Measurements from ENCODE around the gene IFITM5.
"Not testable (repeated sequence)": the region's sequence is repeated elsewhere in the genome, so short reads cannot be mapped to it uniquely, and the experiment has no call there.

Gene IFITM5

DNA sequence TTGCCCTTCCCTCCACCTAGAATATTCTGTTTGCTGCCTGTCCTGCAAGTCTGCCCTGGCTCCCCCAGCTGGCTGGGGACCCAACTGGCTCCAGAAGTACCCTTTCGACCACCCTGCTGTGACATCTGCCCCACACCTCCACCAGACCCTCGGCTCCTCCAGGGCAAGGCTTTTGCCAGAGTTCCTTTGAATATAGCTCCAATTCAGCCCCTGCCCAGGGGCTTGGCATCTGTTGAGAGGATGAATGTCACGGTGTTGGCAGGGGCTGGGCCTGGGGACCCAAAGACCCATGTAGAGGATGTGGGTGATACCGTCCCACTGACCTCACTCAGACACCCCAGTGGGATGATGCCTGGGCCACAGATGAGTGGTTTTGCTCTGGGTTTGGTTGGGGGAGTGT is 17.2 kb downstream of the IFITM5 start:
- no peak for DNase-seq

DNA sequence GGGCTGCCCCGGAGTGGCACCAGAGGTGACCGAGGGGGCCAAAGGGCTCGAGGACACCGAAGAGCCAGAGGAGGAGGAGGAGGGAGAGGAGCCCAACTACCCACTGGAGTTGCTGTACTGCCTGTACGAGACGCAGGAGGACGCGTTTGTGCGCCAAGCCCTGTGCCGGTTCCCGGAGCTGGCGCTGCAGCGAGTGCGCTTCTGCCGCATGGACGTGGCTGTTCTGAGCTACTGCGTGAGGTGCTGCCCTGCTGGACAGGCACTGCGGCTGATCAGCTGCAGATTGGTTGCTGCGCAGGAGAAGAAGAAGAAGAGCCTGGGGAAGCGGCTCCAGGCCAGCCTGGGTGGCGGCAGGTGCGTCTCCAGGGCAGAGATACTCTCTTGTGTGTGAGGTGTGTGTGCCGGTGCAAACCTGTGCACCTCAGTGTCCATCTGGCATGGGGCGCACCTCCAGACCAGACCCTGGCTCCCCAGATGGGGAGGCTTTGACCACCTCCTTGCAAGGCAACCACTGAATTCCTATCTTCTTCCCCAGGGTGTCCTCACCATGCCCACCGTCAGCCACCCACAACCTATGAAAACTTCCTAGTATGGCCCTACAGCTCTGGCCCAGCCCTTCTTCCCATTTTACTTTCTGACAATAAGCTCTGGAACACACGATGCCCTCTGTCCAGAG is 17.7 kb downstream of the IFITM5 start:
- no peak for DNase-seq

DNA sequence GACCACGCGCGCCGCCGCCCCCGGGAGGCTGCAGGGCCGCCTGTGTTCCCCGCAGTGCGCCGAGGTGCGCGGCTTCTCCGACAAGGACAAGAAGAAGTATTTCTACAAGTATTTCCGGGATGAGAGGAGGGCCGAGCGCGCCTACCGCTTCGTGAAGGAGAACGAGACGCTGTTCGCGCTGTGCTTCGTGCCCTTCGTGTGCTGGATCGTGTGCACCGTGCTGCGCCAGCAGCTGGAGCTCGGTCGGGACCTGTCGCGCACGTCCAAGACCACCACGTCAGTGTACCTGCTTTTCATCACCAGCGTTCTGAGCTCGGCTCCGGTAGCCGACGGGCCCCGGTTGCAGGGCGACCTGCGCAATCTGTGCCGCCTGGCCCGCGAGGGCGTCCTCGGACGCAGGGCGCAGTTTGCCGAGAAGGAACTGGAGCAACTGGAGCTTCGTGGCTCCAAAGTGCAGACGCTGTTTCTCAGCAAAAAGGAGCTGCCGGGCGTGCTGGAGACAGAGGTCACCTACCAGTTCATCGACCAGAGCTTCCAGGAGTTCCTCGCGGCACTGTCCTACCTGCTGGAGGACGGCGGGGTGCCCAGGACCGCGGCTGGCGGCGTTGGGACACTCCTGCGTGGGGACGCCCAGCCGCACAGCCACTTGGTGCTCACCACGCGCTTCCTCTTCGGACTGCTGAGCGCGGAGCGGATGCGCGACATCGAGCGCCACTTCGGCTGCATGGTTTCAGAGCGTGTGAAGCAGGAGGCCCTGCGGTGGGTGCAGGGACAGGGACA is 18.4 kb downstream of the IFITM5 start:
- no peak for DNase-seq

DNA sequence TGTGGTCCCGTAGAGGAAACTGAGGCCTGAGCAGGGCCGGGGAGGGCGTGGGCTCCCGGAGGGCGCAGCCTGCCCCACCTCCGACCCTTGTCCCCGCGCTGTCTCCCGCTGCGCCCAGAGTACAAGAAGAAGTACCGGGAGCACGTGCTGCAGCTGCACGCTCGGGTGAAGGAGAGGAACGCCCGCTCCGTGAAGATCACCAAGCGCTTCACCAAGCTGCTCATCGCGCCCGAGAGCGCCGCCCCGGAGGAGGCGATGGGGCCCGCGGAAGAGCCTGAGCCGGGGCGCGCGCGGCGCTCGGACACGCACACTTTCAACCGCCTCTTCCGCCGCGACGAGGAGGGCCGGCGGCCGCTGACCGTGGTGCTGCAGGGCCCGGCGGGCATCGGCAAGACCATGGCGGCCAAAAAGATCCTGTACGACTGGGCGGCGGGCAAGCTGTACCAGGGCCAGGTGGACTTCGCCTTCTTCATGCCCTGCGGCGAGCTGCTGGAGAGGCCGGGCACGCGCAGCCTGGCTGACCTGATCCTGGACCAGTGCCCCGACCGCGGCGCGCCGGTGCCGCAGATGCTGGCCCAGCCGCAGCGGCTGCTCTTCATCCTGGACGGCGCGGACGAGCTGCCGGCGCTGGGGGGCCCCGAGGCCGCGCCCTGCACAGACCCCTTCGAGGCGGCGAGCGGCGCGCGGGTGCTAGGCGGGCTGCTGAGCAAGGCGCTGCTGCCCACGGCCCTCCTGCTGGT is 19.2 kb downstream of the IFITM5 start:
- peak; percentile 56 for DNase-seq

DNA sequence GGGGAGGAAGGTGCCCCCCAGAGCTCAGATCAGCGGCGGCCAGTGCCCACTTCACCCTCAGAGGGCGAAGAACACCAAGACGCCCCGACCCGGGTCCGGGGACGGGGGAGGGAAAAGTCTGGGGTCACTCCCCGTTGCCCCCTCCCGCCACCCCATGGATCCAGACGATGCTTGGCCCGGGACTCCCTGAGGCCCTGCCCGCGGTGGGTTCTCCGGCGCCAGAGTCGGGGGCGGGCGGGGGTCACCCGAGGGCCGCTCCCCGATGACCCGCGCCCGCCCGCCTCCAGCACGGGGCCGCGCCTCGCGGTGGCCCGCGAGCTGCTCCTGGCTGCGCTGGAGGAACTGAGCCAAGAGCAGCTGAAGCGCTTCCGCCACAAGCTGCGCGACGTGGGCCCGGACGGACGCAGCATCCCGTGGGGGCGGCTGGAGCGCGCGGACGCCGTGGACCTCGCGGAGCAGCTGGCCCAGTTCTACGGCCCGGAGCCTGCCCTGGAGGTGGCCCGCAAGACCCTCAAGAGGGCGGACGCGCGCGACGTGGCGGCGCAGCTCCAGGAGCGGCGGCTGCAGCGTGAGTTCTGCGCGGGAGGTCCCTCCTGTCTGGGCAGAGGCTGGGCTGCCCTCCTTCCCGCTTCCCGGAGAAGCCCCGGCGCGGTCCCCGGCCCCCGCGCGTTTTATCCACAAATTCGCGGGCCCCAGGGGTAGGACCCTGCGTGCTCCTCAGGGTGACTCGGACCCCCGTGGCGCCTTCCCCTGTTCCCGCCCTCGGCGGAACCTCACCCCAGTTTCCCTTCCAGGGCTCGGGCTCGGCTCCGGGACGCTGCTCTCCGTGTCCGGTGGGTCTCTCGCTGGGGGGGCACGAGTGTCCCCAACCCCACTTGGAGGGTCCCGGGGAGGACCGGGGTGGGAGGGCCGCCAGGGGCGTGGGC is 20.0 kb downstream of the IFITM5 start:
- DNase-seq = no peak

DNA sequence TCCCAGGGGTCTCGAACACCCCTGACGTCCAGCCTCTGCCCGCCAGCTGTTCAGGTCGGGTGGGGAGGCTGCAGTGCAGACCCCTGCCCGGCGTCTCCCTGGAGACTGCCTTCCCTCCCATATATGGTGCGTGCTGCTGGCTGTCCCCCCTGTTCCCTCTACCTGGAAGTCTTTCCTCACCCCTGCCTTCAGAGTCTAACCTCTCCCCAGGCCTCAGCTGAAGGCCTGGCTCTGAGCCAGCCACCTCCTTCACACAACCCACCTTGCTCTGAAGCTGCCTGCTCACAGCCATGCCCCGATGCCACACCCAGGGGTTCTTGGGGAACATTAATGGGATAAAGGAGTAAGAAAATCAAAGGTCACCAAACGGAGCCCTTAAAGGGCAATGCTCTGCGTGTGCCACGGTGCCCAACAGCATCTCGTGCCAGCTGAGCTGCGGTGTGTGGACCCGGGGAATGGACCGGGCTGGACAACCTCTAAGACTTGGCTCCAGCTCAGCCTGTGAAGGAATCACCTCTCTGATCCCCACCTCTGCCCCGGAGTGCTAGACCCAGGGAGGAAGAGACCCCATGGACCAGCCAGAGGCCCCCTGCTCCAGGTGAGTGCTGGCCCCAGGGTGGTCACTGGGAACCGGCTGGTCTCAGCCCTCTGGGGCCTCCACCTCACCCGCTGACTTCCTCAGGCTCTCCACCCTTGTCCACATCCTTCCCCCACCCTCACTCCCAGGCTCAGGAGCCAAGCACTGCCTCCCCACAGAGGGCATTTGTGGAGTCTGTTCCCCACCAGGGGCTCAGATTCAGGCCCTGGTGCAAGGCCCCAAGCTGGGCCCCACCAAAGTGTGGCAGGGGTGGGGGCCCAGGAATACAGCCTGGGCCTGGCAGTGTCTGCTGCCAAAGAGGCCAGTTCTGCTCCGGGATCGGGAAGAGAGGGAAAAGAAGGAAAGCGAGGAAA is 21.1 kb downstream of the IFITM5 start, which contains the start of gene NLRP6:
Gene NLRP6 (plus strand): TSS at position 407 of the 951 bp plus-strand sequence. CDS start 163 bp downstream, at position 570.
- DNase-seq = no peak

DNA sequence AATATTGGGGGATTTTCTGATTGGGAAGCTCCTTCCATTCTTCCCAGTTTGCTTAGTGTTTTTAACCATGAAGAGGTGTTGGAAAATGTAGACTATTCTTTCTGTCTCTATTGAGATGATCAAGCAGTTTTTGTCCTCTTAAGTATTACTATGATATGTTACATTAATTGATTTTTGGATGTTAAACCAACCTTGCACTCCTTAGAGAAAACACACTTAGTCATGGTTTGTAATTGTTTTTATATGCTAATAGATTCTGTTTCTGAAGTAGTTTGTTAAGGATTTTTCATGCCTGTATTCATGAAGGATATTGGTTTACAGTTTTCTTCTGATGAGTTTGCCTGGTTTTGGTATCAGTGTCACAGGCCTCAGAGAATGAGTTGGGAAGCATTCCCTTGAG is 23.1 kb downstream of the IFITM5 start:
- no peak for DNase-seq

DNA sequence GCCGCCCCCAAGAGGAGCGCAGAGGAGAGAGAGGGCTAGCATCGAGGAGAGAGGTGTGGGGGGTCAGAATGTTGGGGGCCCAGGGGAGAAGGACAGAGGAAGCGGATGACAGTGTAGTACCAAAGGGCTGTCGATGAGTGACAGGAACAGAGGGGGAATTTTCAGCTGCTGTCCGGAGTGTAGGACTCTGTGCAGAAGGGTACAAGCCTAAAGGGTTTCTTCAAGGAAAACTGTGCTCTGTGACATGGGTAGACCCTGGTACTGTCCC is 26.5 kb downstream of the IFITM5 start:
- no peak for DNase-seq

DNA sequence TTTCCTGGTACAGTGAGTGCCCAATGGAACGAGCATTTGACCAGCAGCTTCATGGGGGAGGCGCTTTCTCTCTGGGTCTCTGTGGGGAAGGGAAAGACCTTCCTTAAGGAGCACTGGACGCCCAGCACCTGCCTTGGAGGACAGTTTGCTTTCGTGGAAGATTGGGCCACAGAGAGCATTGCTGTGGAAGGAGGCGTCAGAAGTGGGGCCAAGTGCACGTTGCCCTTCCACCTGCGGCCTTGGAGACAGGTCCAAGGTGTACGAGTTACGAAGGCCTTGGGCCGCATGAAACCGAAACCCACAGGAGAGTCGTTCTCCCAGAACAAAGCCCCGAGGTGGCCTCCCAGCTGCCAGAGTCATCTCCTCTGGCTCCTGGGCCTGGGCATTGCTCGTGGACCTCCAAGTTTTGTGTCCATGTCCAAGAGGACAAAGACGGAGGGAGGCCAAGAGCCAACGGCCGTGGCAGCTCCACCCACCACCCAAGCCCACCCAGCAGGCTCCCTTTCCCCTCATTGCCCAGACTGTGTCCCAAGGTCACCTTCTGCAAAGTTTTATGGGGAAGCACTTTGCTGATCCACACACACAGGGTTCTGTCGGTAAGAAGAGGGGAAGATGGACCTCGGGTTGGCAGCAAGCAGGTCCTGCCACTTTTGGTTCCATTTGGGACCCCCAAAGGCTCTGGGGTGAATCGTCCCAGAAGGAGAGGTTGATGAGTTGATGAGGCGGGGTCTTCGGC is 27.0 kb downstream of the IFITM5 start:
- DNase-seq = no peak

DNA sequence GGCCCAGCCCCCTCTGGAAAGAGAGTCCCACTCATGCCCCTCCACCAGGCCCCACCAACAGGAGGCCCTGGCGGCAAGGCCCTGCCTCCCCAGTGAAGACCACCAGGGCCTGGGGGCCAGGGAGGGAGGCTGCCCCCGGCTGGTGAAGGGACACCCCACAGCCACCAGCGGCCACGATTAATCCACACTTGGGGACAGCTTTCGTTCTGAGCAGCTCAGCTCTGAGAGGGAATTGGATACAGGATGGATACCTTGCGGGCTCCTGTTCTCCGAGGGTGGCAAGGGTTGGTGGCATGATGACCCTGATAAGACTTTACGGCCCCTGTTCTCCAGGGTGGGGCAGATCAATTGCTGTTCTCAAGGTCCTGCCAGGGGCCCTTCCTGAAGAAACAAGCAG is 28.0 kb downstream of the IFITM5 start:
- DNase-seq = no peak

DNA sequence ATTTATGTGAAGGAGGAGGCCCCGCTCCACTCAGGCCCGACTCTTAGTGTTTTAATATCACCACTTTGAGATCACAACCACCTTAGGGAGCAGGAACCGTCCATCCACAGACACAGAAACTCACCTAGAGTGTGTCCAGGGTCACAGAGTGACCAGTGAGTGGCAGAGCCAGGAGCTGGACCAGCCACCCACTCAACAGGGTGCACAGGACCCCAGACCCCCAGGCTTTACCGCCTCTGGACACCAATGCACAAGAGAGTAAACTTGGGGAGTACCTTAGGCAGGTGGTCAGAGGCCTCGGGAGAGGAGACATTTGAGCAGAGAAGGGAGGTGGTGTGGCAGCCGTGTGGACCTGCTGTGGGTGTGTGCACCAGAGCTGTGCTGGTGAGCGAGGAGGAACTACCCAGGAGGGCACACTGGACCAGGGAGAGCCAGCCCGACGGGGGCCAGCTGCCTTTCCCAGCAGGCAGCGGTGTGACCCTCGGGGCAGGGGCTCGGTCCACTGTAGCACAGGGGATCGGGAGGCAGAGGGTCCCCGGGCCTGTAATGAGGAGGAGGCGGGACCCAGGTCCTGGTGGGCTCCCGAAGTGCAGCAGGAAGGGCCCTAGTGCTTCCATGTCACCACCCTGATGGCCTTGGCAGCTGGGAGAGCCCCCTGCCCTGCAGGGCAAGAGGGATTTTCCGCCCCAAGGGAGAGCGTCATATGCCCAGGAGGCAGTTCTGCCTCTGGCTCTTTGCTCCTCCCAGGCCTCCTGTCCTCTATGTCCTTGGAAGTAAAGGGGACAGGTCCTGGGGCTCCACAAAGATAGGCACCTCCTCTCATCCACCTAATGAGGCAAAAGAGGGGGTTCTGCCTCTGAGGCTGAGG is 28.6 kb downstream of the IFITM5 start:
- DNase-seq = no peak

DNA sequence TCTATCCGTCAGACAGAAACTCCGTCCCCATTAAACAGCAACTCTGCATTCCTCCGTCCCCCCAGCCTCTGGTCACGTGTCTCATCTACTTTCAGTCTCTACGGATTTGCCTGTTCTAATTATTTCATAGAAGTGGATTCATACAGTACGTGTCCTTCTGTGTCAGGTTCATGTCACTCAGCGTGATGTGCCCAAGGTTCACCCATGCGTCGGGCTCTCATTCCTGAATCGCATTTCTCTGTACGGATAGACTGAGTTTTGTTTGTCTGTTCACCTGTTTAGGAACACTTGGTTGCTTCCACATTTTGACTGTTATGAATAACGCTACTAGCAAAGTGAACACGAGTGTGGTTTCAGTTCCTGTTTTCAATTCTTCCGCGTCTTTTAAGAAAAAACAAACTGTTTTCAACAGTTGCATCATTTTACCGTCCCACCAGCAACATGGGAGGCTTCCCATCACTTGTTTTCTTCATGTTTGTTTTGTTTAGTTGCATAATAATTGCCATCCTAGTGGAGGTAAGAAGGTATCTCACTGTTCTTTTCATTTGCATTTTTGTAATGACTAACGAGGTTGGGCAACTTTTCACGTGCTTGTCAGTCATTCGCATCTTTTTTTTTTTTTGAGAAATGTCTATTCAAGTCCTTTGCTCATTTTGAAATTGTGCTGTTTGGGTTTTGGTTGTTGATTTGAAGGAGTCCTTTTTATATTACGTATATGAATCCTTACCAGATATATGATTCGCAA is 30.0 kb downstream of the IFITM5 start:
- peak; percentile 73 for DNase-seq

DNA sequence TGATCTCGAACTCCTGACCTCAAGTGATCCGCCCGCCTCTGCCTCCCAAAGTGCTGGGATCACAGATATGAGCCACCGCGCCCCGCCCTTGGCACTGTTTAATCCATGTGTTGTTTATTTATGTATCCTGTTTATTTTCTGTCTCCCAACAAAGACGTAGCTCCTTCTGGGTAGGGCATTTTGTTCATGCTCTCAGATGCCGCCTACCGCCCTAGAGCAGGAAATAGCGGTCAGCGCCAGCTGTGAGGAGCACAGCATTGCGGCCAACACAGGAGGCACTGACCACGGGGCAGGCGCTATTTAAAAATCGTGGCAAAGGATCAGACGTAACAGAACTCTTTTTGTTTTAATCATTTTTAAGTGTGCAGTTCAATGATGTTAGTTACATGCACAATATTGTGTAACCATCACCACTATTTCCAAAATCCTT is 30.6 kb downstream of the IFITM5 start:
- DNase-seq = not testable (repeated sequence)

DNA sequence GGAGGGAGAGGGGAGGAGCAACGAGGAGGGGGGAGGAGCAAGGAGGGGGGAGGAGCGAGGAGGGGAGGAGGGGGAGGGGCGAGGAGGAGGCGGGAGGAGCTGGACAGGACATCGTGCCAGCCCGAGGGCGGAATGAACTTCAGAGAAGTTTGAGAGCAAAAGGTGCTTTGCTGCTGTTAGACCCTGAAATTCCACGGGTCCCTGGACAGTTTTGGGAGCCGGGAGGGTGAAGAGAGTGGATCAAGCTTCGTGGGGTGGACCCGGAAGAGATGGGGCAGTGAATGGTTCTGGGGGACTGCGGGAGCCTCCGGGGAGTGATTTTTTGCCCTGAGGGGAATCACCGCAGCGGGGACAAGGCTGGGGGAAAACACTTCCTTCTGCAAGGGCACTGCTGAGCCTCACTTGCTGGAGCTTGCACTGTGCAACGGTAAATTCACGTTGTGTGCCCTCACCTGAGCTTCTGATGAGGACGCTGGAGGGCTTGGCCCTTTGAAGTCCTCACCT is 31.8 kb downstream of the IFITM5 start:
- peak; percentile 63 for DNase-seq

DNA sequence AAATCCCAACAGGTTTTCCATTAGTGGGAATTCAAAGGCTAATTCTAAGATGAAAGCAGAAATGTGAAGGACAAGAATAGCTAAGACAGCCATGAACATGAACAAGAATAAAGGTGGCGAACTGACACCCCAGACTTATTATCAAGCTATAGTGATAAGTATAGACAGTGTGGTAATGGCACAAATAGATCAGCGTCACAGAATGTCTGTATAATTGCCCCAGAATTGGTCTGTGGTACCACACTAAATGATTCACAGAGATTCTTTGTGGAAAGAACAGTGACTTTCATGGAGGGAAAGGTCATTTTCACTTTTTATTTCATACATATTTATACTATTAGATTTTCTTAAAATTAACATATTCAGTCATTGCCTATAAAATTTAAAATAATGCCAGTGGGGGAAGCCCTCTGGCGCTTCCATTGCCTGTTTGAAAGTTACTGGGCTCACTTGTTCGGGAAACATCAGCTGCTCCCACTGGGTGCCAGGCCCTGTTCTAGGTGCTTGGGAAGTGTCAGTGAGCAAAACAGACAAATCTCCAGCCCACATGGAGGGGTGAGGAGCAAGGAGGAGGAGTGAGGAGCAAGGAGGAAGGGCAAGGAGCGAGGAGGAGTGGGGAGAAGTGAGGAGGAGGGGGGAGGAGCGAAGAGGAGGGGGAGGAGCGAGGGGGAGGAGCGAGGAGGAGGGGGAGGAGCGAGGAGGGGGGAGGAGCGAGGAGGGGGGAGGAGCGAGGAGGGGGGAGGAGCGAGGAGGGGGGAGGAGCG is 32.5 kb downstream of the IFITM5 start:
- no peak for DNase-seq

DNA sequence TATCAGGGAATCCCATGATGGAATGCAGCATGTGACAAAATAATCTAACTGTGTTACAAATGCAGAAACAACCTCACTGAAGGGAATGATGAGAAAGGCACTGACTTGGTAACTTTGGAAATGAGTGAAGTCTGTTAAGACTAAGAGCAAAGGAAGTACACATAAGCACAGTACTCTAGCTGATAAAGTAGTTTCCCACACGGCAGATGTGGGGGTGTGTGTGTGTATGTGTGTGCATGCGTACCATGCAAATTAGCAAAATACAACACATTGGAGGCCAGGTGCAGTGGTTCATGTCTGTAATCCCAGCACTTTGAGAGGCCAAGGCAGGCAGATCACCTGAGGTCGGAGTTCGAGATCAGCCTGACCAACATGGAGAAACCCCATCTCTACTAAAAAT is 37.7 kb downstream of the IFITM5 start:
- DNase-seq = no peak

DNA sequence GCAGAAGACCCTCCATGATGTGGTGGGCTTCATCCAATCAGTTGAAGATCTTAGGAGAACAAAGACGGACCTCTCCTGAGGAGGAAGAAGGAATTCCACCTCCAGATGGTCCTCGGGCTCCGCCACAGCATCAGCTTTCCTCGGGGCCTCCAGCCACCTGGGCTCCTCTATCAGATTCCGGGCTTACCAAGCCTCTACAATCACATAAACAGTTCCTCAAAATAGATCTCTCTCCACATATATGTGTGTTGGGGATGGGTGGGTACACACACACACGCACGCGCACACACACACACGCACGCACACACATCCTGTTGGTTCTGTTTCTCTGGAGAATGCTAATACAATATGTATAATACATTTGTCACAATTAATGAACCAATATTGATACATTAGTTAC is 39.9 kb downstream of the IFITM5 start:
- DNase-seq = no peak
